Measurements from ENCODE around the gene C3AR1.

The C3AR1 gene

DNA sequence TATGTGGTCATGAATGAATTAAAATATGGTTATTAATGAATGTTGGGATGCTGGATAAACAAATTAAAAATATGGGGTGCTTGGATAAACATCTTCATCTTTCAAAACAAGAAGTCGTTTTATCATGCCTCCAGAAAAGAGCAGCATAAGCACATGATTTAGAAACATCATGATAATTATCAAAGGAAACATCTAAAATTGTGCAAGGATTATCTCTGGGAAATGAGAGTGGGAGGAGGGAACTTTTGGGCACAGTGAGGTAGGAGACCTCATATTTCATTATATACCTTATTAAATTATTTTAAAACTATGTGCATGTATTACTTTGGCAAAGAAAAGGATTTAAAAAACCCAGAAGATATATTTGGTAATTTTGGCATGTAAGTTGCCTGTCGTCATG lies 8.9 kb downstream of the C3AR1 start:
- TF ChIP-seq, protein P1, sequence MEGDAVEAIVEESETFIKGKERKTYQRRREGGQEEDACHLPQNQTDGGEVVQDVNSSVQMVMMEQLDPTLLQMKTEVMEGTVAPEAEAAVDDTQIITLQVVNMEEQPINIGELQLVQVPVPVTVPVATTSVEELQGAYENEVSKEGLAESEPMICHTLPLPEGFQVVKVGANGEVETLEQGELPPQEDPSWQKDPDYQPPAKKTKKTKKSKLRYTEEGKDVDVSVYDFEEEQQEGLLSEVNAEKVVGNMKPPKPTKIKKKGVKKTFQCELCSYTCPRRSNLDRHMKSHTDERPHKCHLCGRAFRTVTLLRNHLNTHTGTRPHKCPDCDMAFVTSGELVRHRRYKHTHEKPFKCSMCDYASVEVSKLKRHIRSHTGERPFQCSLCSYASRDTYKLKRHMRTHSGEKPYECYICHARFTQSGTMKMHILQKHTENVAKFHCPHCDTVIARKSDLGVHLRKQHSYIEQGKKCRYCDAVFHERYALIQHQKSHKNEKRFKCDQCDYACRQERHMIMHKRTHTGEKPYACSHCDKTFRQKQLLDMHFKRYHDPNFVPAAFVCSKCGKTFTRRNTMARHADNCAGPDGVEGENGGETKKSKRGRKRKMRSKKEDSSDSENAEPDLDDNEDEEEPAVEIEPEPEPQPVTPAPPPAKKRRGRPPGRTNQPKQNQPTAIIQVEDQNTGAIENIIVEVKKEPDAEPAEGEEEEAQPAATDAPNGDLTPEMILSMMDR (IDR thresholded peaks at IDR 0.05; ENCODE audit: low read depth, low read length), result no peak
- H3K4me3 ChIP-seq (ENCODE audit: low read depth, low read length), result no peak overlapping the region

DNA sequence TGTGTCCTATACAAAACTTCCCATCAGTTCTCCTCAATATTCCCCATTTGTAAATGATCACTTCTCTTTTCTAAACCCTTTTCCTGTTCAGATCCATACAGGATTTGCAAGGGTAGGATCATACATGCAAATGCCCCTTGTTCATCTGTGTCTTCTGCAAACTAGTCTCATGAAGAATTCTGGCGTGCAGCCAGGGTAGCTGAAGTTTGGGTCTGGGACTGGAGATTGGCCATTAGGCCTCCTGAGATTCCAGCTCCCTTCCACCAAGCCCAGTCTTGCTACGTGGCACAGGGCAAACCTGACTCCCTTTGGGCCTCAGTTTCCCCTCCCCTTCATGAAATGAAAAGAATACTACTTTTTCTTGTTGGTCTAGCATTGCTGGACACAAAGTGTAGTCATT lies 11.3 kb downstream of the C3AR1 start:
- TF ChIP-seq, protein P1 (IDR thresholded peaks at IDR 0.05; ENCODE audit: low read depth, low read length), result no peak
- H3K4me3 ChIP-seq (ENCODE audit: low read depth, low read length), result no peak overlapping the region

DNA sequence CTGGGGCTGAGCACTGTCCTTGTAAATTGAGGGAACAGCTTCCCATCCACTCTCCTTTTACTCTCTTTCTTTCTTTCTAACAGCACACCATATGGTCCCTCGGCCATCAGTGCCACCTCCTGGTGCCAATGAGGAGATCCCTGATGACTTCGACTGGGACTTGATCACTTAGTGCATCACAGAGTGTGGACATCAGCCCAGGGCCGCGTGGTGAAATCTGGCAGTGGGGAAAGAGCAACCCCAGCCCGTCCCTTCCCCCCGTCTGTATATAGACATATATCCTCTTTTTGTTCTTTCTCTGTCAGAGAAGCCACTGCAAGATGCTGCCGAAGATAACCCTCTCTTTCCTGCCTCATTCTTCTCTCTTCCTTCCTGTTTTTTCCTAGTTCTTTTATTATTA lies 13.5 kb downstream of the C3AR1 start:
- TF ChIP-seq, protein P1 (IDR thresholded peaks at IDR 0.05; ENCODE audit: low read depth, low read length), result no peak
- H3K4me3 ChIP-seq (ENCODE audit: low read depth, low read length), result no peak overlapping the region

DNA sequence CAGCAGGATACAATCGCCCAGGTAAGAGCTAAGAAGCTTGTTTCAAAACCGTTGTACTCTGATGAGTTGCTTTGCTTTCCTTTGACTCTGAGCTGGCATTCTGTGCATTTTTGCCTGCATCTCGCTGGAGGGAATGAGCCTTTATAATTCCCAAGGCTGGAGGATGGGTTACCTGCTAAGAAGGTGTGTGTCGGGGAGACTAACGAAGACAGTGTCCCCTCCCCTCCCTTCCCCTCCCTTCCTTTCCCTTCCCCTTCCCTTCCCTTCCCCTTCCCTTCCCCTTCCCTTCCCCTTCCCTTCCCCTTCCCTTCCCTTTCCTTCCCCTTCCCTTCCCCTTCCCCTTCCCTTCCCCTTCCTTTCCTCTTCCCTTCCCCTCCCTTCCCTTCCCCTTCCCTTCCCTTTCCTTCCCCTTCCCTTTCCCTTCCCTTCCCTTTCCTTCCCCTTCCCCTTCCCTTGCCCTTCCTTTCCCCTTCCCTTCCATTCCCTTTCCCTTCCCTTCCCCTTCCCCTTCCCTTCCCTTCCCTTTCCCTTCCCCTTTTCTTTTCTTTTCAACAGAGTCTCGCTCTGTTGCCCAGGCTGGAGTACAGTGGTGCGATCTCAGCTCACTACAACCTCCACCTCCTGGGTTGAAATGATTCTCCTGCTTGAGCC lies 15.4 kb downstream of the C3AR1 start:
- H3K4me3 ChIP-seq (ENCODE audit: low read depth, low read length), result no peak overlapping the region
- TF ChIP-seq, protein P1 (IDR thresholded peaks at IDR 0.05; ENCODE audit: low read depth, low read length), result no peak

DNA sequence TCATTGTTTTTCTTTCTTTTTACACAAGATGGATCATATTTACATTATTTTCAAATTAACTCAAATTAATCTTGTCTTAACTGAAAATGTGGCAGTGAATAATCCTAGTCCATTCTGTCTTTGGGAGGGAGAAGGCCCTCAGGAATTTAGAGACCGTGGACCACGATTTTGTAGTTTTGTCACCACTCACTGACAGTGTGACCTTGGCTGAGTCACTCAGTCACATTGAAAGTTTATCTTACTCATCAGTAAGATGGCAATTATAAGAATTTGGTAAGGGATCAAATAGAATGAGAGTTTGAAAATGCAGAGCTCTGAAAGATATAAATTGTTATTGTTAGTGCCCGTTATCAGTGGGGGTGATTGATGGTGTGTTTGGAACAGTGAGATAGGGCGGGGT lies 17.3 kb downstream of the C3AR1 start:
- TF ChIP-seq, protein P1 (IDR thresholded peaks at IDR 0.05; ENCODE audit: low read depth, low read length), result no peak
- no peak overlapping the region for H3K4me3 ChIP-seq (ENCODE audit: low read depth, low read length)

DNA sequence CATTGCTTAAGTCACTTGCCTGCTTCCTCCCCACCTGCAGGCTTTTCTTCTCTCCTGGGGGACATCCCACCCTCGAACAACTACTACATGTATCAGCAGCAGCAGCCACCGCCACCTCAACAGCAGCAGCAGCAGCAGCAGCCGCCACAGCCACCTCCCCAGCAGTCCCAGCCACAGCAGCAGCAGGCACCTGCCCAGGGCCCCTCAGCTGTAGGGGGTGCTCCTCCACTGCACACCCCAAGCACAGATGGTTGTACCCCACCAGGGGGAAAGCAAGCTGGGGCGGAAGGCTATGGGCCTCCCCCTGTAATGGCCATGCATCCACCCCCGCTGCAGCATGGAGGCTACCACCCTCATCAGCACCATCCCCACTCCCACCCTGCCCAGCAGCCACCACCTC lies 18.3 kb downstream of the C3AR1 start:
- no peak overlapping the region for H3K4me3 ChIP-seq (ENCODE audit: low read depth, low read length)
- TF ChIP-seq, protein P1 (IDR thresholded peaks at IDR 0.05; ENCODE audit: low read depth, low read length), result no peak

DNA sequence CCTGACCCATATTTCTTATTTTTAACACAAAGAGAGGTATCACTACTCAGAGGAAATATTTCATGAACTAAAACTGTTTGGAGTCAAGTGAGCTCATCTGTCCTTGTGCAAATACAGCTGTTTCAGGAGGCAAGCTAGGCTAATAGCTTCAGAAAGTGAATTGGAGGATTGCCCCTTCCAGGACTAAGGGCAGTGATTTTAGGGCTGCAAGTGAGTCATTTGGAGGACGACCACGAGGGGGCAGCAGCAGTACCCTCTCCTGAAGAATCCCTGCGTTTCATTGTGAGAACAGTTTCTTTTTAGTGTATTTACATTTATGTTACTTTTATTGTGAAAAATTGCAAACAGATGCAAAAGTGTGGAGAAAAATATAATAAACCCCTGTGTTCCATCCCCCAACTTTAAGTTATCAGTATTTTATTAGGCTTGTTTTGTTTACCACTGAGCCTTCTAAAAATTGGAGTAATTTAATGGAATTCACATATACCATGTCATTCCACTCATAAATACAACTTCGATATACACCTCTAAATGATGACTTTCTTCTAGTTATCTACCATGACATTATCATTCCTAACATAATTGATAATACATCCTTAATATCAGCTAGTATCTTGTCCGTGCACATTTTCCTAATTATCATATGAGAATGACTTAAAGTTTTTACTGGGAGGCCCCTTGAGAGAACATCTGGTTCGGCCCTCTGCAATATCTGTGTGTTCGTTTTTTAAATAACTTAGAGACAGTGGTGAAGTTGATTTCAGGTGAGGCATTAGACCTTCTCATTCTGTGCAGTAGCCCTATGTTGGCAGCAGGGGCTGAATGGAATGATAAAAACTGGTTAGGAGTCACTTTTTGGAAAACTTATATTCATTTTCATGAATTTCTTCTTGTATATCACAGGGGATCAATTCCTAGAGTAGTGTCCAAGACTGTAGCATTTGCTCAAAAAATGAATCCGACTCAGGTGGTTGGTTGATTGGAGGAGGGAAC lies 19.9 kb downstream of the C3AR1 start:
- TF ChIP-seq, protein P1 (IDR thresholded peaks at IDR 0.05; ENCODE audit: low read depth, low read length), result peak; percentile 78
- no peak overlapping the region for H3K4me3 ChIP-seq (ENCODE audit: low read depth, low read length)

Measured in WI38 (cell line).